Measurements from ENCODE around the gene KIF3B.
"Not testable (repeated sequence)": the region's sequence is repeated elsewhere in the genome, so short reads cannot be mapped to it uniquely, and the experiment has no call there.

DNA sequence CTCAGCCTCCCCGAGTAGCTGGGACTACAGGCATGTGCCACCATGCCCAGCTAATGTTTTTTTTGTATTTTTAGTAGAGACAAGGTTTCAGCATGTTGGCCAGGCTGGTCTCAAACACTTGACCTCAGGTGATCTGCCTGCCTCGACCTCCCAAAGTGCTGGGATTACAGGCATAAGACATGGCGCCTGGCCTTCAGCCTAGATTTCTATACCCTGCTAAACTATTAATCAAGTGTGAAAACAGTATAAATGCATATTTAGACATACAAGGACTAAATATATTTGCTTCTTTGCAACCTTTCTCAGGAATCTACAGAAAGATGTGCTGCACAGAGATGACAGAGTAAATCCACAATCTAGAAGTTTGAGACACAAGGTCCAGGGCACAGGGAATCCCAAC is 2.3 kb upstream of the KIF3B start:
- TF ChIP-seq, protein P1, sequence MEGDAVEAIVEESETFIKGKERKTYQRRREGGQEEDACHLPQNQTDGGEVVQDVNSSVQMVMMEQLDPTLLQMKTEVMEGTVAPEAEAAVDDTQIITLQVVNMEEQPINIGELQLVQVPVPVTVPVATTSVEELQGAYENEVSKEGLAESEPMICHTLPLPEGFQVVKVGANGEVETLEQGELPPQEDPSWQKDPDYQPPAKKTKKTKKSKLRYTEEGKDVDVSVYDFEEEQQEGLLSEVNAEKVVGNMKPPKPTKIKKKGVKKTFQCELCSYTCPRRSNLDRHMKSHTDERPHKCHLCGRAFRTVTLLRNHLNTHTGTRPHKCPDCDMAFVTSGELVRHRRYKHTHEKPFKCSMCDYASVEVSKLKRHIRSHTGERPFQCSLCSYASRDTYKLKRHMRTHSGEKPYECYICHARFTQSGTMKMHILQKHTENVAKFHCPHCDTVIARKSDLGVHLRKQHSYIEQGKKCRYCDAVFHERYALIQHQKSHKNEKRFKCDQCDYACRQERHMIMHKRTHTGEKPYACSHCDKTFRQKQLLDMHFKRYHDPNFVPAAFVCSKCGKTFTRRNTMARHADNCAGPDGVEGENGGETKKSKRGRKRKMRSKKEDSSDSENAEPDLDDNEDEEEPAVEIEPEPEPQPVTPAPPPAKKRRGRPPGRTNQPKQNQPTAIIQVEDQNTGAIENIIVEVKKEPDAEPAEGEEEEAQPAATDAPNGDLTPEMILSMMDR (IDR thresholded peaks at IDR 0.05): not testable (repeated sequence)
- not testable (repeated sequence) for TF ChIP-seq POLR2A (IDR thresholded peaks at IDR 0.05)

All from heart left ventricle (tissue), 13 donors.